IPS-20b (cell line): Measurements from ENCODE around the gene ATP9B.

Source experiments
- H3K27ac ChIP-seq: one replicate; pipeline ENCODE4 v1.5.1; 2013; ENCODE audit warnings: low read length
- H3K27me3 ChIP-seq: 2 replicates; pipeline ENCODE4 v1.6.1; 2013; ENCODE audit warnings: mild to moderate bottlenecking, low read length, inconsistent platforms; ENCODE audit not compliant: insufficient read depth
- H3K36me3 ChIP-seq: 2 replicates; pipeline ENCODE4 v1.6.1; 2013; ENCODE audit warnings: low read depth, mild to moderate bottlenecking, inconsistent platforms, low read length, moderate library complexity; ENCODE audit not compliant: insufficient read depth
- H3K4me1 ChIP-seq: 2 replicates; pipeline ENCODE4 v1.6.1; 2013; ENCODE audit warnings: mild to moderate bottlenecking, control low read depth, inconsistent platforms, low read length, moderate library complexity; ENCODE audit not compliant: insufficient read depth
- H3K4me3 ChIP-seq: 2 replicates; pipeline ENCODE4 v1.5.1; 2013; ENCODE audit warnings: mild to moderate bottlenecking, low read length, inconsistent platforms
- H3K9ac ChIP-seq: 2 replicates; pipeline ENCODE4 v1.6.1; 2013; ENCODE audit warnings: low read depth, mild to moderate bottlenecking, inconsistent platforms, low read length, moderate library complexity
- H3K9me3 ChIP-seq: 2 replicates; pipeline ENCODE4 v1.6.1; 2013; ENCODE audit warnings: mild to moderate bottlenecking, low read depth, low read length, inconsistent platforms; ENCODE audit not compliant: insufficient read depth

The ATP9B gene

DNA sequence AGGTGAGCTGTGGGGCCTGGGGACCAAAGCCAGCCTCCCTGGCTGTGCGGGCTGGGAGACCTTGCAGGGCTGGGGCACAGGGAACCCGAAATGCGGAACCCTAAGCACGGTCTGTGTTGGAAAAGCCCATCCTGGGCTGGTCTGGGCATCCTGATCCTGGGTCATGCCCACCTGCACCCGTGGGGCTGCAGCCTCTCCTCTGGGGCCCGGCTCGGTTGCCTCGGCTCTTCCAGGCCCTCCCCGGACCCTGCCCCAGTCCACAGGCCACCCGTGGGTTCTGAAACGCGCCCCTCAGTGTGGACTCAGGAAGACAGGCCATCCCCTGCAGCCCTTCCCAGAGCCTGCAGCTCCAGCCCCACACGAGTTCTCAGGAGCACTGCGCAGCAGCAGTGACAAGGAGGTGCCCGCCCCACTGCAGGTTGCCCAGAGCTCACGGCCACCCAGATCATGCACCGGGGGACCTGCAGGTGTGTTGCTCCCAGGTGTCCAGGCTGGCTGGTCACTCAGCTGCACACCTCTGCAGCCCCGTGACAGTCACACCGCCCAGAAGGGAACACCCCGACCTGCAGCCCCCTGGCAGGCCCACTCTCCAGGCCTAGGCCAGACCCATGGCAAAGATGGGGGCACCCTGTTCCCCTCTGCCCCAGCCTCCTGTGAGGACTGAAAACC, 314.3 kb downstream of the ATP9B start:
- H3K27me3 ChIP-seq, result peaks cover 4% of the 10 kb centered on the region; the same call in 1 of the 2 replicates
- H3K9ac ChIP-seq, result no peak overlapping the region
- H3K36me3 ChIP-seq, result no peaks in the 10 kb centered on the region
- no peak overlapping the region for H3K27ac ChIP-seq
- no peak overlapping the region for H3K4me3 ChIP-seq
- H3K4me1 ChIP-seq, result peaks cover 5% of the 10 kb centered on the region; the same call in 1 of the 2 replicates
- H3K9me3 ChIP-seq, result no peaks in the 10 kb centered on the region

DNA sequence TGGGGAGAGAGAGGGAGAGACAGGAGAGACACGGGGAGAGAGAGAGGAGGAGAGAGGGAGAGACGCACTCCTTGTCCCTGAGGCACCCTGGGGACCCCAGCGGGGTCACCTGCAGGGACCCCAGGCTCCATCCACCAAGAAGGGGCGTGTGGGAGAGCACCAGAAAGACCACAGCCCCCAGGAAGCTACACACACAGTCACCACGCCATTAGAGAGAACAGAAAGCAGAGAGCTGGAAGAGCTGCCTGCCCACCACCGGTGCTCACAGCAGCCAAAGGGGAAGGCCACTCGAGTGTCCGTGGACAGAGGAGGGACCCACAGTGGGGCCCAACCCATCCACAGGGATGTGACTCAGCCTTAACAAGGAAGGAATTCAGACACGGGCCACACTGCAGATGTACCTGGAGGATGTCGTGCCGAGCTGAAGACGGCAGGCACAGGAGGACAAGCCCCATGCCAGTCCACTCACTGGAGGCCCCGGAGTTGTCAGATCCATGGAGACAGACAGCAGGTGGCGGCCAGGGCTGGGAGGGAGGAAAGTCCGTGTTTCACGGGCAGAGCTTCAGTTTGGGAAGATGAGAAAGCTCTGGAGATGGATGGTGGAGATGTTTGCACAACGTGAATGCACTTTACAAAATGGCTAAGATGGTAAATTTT, 315.1 kb downstream of the ATP9B start:
- Histone ChIP-seq H3K9ac (no peak overlapping the region), H3K27ac (no peak overlapping the region), H3K4me3 (no peak overlapping the region), H3K9me3 (no peaks in the 10 kb centered on the region), H3K4me1 (peaks cover 2% of the 10 kb centered on the region; the same call in 1 of the 2 replicates), H3K36me3 (no peaks in the 10 kb centered on the region), H3K27me3 (peaks cover 11% of the 10 kb centered on the region; the same call in 1 of the 2 replicates)

DNA sequence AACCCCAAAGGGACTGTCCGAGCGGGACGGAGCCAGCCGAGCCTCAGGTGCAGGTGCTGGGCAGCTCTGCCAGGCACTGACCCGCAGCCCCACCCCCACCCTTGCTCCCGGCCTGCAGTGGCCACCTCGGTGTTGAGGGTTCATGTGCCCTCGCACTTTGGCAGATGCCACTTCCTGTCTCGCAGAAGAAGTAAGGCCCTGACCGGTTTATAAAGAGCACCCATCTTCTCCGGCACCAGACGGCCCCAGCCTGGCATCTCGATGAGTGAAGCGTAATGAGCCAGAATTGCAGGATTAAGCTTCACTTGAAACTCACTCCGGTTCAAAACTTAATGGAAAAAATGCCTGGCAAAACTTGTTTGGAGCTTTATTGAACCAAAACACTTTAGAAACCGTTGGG, 315.6 kb downstream of the ATP9B start:
- Histone ChIP-seq H3K9ac (no peak overlapping the region), H3K27ac (no peak overlapping the region), H3K27me3 (peaks cover 16% of the 10 kb centered on the region; the same call in 1 of the 2 replicates), H3K4me1 (no peaks in the 10 kb centered on the region), H3K9me3 (no peaks in the 10 kb centered on the region), H3K4me3 (no peak overlapping the region), H3K36me3 (no peaks in the 10 kb centered on the region)

DNA sequence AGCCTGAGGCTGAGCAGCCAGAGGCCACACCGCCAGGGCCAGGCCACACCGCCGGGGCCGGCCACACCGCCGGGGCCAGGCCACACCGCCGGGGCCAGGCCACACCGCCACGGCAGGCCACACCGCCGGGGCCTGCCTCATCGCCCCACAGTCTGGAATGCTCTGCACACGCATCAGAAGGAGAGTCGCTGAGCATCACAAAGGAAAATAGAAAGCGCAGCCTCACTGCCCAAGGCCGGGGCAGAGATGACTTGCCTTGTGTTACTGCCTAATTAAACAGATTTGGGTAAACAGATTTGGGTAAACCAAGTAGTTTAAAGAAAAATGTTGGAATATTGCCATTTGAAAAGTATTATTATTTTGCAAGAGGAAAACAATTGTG, 316.1 kb downstream of the ATP9B start:
- Histone ChIP-seq H3K36me3 (no peaks in the 10 kb centered on the region), H3K9ac (no peak overlapping the region), H3K9me3 (no peaks in the 10 kb centered on the region), H3K4me3 (no peak overlapping the region), H3K27ac (no peak overlapping the region), H3K4me1 (no peaks in the 10 kb centered on the region), H3K27me3 (peaks cover 20% of the 10 kb centered on the region)

DNA sequence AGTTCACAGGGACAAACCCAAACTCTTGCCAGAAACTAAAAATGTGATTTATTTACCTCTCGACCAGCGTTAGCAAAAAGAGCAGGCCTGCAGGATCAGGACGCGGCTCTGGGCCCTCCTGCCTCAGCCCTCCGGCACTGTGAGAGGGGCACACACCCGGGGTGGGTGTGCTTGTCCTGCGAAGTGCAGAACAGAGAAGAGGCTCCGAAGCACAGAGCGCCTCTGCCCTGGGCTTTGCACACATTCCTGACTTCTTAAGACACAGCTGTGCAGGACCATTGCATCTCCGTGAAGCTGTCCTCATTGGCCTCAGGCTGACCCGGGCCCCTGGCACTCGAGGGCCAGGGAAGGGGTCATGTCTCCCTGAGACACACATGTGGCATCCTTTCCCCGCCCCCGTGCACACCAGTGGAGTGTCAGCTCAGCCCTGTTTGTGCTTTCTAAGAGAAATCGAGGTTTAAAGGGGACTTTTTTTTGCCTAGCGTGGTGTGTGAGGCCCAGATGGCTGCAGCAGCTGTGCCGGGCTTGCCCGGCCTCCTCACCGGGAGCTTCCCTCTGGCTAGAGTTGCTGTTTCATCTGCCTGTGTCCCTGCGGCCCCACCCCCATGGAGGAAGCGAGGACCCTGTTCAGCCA, 316.6 kb downstream of the ATP9B start:
- Histone ChIP-seq H3K36me3 (no peaks in the 10 kb centered on the region), H3K4me1 (no peaks in the 10 kb centered on the region), H3K27ac (no peak overlapping the region), H3K9me3 (no peaks in the 10 kb centered on the region), H3K4me3 (no peak overlapping the region), H3K27me3 (peaks cover 25% of the 10 kb centered on the region), H3K9ac (no peak overlapping the region)

GRCh38 chr18:79386547-79386946, 317.4 kb downstream of the ATP9B start:
- H3K36me3 ChIP-seq, result no peaks in the 10 kb centered on the region
- peaks cover 33% of the 10 kb centered on the region for H3K27me3 ChIP-seq
- no peak overlapping the region for H3K9ac ChIP-seq
- H3K4me3 ChIP-seq, result no peak overlapping the region
- H3K4me1 ChIP-seq, result no peaks in the 10 kb centered on the region
- no peaks in the 10 kb centered on the region for H3K9me3 ChIP-seq
- H3K27ac ChIP-seq, result no peak overlapping the region

DNA sequence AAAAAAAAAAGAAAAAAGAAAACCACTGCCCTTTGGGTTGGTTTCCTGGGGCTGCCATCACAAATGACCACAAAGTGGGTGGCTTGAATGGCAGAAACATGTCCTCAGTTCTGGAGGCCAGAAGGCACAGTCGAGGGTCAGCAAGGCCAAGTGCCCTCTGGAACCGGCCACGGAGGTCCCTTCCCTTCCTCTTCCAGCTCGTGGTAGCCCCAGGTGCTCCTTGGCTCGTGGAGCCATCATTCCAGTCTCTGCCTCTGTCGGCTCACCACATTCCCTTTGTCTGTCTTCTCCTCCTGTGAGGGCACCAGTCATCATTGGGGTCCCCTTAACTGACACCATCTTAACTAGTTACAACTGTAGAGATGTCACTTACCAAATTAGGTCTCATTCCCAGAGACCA, 318.0 kb downstream of the ATP9B start:
- no peaks in the 10 kb centered on the region for H3K4me1 ChIP-seq
- no peaks in the 10 kb centered on the region for H3K9me3 ChIP-seq

DNA sequence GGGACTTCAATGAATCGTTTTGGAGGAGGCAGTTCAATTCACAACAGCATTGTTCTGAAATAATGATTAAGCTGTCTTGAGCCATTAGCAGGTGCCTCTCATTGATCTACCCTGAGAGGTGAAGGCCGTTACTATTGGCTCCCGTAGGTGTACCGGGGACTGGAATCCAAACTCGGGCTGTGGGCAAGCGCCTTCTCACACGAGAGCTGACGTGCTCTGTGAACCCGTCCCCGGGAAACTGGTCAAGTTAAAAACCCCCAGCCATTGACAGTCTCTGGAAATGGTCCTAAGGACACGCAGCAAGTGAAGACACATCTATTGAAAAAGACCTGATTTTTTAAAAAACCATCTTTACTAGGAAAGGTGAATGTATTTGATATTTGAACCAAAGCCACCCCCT, 318.4 kb downstream of the ATP9B start:
- Histone ChIP-seq H3K36me3 (no peaks in the 10 kb centered on the region), H3K27ac (no peak overlapping the region), H3K9ac (no peak overlapping the region), H3K4me1 (0 out of 2 replicates have a peak, but pooled peaks cover under 1% of the 10 kb centered on the region), H3K4me3 (no peak overlapping the region), H3K27me3 (peaks cover 43% of the 10 kb centered on the region), H3K9me3 (no peaks in the 10 kb centered on the region)

More for the DNA sequence above, 318.0 kb downstream of the ATP9B start:
- H3K36me3 ChIP-seq, result no peaks in the 10 kb centered on the region
- no peak overlapping the region for H3K27ac ChIP-seq
- peaks cover 39% of the 10 kb centered on the region for H3K27me3 ChIP-seq
- H3K4me3 ChIP-seq, result no peak overlapping the region
- no peak overlapping the region for H3K9ac ChIP-seq

GRCh38 chr18:79388043-79388442, 318.8 kb downstream of the ATP9B start:
- no peak overlapping the region for H3K4me3 ChIP-seq
- no peaks in the 10 kb centered on the region for H3K9me3 ChIP-seq
- no peak overlapping the region for H3K9ac ChIP-seq
- no peaks in the 10 kb centered on the region for H3K36me3 ChIP-seq
- H3K27me3 ChIP-seq, result peaks cover 48% of the 10 kb centered on the region
- 0 out of 2 replicates have a peak, but pooled peaks cover 4% of the 10 kb centered on the region for H3K4me1 ChIP-seq
- no peak overlapping the region for H3K27ac ChIP-seq

- no peaks in the 10 kb centered on the region for H3K36me3 ChIP-seq
- H3K9me3 ChIP-seq, result no peaks in the 10 kb centered on the region
- H3K9ac ChIP-seq, result no peak overlapping the region
- H3K27ac ChIP-seq, result no peak overlapping the region
- 0 out of 2 replicates have a peak, but pooled peaks cover 4% of the 10 kb centered on the region for H3K4me1 ChIP-seq
- no peak overlapping the region for H3K4me3 ChIP-seq
- H3K27me3 ChIP-seq, result peaks cover 62% of the 10 kb centered on the region
Observed at GRCh38 chr18:79389689-79390088, 320.5 kb downstream of the ATP9B start.

DNA sequence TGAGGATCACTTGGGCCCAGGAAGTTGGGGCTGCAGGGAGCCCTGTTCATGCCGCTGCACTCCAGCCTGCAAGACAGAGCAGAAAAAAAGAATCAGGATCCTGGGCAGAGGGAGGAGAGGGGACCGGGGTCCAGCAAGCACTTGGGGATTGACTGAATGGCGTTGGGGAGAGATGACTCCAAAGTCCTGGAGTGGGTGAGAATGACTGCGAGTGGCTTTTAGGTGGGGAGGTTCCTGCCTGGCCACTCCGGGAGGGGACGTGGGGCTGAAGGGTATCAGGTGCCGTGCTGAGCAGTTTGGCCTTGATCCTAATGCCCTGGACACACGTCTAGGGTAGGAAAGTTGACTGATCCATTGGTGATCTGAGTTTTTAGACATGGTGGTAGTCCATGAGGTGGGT, 323.0 kb downstream of the ATP9B start:
- peaks cover 83% of the 10 kb centered on the region for H3K27me3 ChIP-seq
- H3K4me1 ChIP-seq, result 0 out of 2 replicates have a peak, but pooled peaks cover 4% of the 10 kb centered on the region
- no peak overlapping the region for H3K27ac ChIP-seq

More for the DNA sequence above, 323.0 kb downstream of the ATP9B start:
- Histone ChIP-seq H3K4me3 (no peak overlapping the region), H3K9me3 (no peaks in the 10 kb centered on the region), H3K9ac (no peak overlapping the region), H3K36me3 (no peaks in the 10 kb centered on the region)
